ENCODE data around the gene GTF2B. TPM values are rescaled to one million over a fixed set of nuclear protein-coding genes. Genes with fewer than 3 reads are reported as not detected.
A peak's percentile ranks its signal among the peaks of the same experiment; 100 is the strongest.

Gene GTF2B
- total and polyA plus RNA-seq, 9 of the 15 experiments (the other 6 are each of a cell fraction or from before 2014, with no cell fraction given) = 34.5 to 113 (median 66.0) TPM

DNA sequence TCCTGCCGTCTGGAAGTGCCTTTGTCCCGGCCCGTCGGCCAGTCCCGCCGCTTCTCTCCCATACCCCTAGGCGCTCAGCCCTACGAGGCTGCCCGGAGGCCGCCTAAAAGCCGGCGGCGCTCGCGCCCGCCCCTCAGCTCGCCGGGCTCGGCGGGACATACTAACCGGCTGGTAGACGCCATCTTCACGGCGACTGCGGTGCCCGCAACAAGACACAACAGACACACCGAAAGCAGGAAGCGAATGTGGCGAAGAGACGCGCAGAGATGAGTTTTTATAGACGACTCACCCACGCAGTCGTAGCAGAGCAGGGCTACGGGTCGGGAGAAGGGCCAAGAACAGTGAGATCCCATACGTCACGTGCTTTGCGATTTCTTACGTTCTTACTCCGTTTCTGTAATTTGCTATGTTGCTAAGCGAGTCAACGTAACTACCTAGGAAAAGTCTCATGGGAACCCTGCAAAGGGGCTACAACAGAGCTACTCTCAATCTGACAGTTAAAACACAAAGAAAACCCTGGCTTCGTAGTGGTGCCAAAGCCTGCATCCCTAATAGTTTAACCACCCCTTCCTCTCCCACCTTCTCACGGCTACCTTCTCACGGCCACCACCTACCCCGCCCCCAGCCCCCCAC is at the start of gene GTF2B (continued):
- TF ChIP-seq TAF9B (IDR thresholded peaks at IDR 0.05; ENCODE audit: partially characterized antibody) (peak; percentile 92), FIP1L1 (IDR thresholded peaks at IDR 0.05; ENCODE audit: low read depth, low read length, poor library complexity, severe bottlenecking) (peak; percentile 49), BHLHE40 (IDR thresholded peaks at IDR 0.05; ENCODE audit: low read length) (peak; percentile 96), TAF7 (tag; IDR thresholded peaks at IDR 0.05) (peak; percentile 94), NRF1 (conservative IDR thresholded peaks at IDR 0.05 in 1 of 2, IDR thresholded peaks at IDR 0.05 in 1 of 2) (peak; percentile 80 to 85), ASH1L (IDR thresholded peaks at IDR 0.05; ENCODE audit: borderline replicate concordance, low read depth, partially characterized antibody) (no peak), TEAD1 (CRISPR knock-in tag; IDR thresholded peaks at IDR 0.05) (peak in 1 of 2 experiments; percentile 74; a peak in 1 of 4 replicates), MYC (IDR thresholded peaks at IDR 0.05; ENCODE audit: low read depth, low read length) (peak; percentile 82; the same call in 1 of the 2 replicates), MYC (CRISPR knock-in tag; IDR thresholded peaks at IDR 0.05; ENCODE audit: borderline replicate concordance, low read depth) (0 out of 2 replicates have a peak, but pooled peaks have one; percentile 38), ETV6 (IDR thresholded peaks at IDR 0.05; ENCODE audit: borderline replicate concordance in 1 of 2, low read depth in 2 of 2, low read length in 1 of 2) (peak in 1 of 2 experiments; percentile 17; a peak in 1 of 4 replicates), ETV6 (CRISPR knock-in tag; IDR thresholded peaks at IDR 0.05; ENCODE audit: borderline replicate concordance) (no peak), SAP30 (IDR thresholded peaks at IDR 0.05; ENCODE audit: borderline replicate concordance, insufficient read depth, low read depth, low read length, poor library complexity, severe bottlenecking) (peak; percentile 68), RBFOX2 (IDR thresholded peaks at IDR 0.05; ENCODE audit: low read depth, low read length) (peak; percentile 100), CC2D1A (IDR thresholded peaks at IDR 0.05) (peak; percentile 80), RBBP5 (IDR thresholded peaks at IDR 0.05; ENCODE audit: borderline replicate concordance, insufficient read depth, low read length, poor library complexity, severe bottlenecking) (peak; percentile 98), POLR2G (IDR thresholded peaks at IDR 0.05; ENCODE audit: low read depth, low read length) (peak; percentile 100), KLF16 (IDR thresholded peaks at IDR 0.05) (peak; percentile 88), FOXA1 (IDR thresholded peaks at IDR 0.05; ENCODE audit: borderline replicate concordance) (no peak), SREBF2 (CRISPR knock-in tag; IDR thresholded peaks at IDR 0.05) (no peak), GABPA (tag; conservative IDR thresholded peaks at IDR 0.05; ENCODE audit: low read depth) (0 out of 2 replicates have a peak, but pooled peaks have one; percentile 19), TCF3 (CRISPR knock-in tag; IDR thresholded peaks at IDR 0.05) (no peak), RBM17 (IDR thresholded peaks at IDR 0.05; ENCODE audit: borderline replicate concordance, low read depth, low read length) (no peak), HDAC8 (tag; IDR thresholded peaks at IDR 0.05) (no peak), PHF21A (IDR thresholded peaks at IDR 0.05; ENCODE audit: borderline replicate concordance, low read depth) (0 out of 2 replicates have a peak, but pooled peaks have one; percentile 11)
- TF ChIP-seq, protein P1, sequence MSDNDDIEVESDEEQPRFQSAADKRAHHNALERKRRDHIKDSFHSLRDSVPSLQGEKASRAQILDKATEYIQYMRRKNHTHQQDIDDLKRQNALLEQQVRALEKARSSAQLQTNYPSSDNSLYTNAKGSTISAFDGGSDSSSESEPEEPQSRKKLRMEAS (CRISPR knock-in tag; IDR thresholded peaks at IDR 0.05) = peak; percentile 80
- TF ChIP-seq, protein P2, sequence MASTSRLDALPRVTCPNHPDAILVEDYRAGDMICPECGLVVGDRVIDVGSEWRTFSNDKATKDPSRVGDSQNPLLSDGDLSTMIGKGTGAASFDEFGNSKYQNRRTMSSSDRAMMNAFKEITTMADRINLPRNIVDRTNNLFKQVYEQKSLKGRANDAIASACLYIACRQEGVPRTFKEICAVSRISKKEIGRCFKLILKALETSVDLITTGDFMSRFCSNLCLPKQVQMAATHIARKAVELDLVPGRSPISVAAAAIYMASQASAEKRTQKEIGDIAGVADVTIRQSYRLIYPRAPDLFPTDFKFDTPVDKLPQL (IDR thresholded peaks at IDR 0.05; ENCODE audit: extremely low read depth, insufficient read length) = peak; percentile 78
- TF ChIP-seq, protein P3, sequence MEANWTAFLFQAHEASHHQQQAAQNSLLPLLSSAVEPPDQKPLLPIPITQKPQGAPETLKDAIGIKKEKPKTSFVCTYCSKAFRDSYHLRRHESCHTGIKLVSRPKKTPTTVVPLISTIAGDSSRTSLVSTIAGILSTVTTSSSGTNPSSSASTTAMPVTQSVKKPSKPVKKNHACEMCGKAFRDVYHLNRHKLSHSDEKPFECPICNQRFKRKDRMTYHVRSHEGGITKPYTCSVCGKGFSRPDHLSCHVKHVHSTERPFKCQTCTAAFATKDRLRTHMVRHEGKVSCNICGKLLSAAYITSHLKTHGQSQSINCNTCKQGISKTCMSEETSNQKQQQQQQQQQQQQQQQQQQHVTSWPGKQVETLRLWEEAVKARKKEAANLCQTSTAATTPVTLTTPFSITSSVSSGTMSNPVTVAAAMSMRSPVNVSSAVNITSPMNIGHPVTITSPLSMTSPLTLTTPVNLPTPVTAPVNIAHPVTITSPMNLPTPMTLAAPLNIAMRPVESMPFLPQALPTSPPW (CRISPR knock-in tag; IDR thresholded peaks at IDR 0.05) = peak; percentile 77

All from K562 (cell line).